ENCODE results near the gene GLIS2. TPM values are rescaled to one million over a fixed set of nuclear protein-coding genes. Genes with fewer than 3 reads are reported as not detected.

Gene GLIS2
- polyA plus RNA-seq, 1 donor, result 11.5 TPM

DNA sequence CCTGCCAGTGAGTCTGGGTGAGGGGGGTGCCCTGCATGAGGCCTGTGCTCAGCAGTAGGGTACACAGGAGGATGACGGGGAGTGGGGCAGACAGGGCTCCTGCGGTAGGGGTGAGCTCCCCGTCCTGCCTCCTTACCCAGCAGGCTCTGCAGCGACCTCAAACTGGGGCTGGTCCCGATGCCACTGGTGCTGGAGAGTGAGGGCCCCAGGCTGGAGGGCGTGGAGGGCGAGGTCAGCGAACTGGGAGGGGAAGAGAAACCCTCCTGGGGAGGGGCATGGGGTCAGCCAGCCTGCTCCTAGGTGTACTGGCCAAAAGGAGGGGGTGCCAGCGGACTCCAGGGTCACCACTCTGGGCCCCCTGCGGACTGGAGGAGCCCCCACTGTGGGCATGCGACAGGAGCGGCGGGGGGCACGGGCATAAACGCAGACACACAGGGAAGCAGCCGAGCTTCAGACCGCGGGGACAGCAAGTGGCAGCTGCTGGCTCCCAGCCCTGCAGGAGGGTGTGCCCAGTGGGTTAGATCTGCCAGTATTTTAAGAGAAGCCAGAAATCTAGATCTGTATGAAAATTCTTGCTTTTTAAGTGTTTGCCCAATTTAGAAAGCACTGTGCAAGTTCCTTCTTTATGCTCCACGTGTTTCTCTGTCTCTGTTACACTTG, 46.7 kb downstream of the GLIS2 start:
- Histone ChIP-seq H3K9me3 (ENCODE audit: control insufficient read depth, low read depth, low read length) (no peaks in the 10 kb centered on the region), H3K27ac (ENCODE audit: low read length) (no peak overlapping the region), H3K4me3 (ENCODE audit: low read length) (no peak overlapping the region), H3K4me1 (ENCODE audit: control insufficient read depth, insufficient read depth, low read length) (no peaks in the 10 kb centered on the region), H3K36me3 (ENCODE audit: control insufficient read depth, insufficient read depth, low read length) (peaks cover 77% of the 10 kb centered on the region), H3K27me3 (ENCODE audit: control insufficient read depth, insufficient read depth, low read length) (no peaks in the 10 kb centered on the region)
- DNase-seq, result no peak
- WGBS (ENCODE audit: insufficient coverage, low lambda C conversion rate), result no CpG with 5 or more reads among the region's 19 CpGs

DNA sequence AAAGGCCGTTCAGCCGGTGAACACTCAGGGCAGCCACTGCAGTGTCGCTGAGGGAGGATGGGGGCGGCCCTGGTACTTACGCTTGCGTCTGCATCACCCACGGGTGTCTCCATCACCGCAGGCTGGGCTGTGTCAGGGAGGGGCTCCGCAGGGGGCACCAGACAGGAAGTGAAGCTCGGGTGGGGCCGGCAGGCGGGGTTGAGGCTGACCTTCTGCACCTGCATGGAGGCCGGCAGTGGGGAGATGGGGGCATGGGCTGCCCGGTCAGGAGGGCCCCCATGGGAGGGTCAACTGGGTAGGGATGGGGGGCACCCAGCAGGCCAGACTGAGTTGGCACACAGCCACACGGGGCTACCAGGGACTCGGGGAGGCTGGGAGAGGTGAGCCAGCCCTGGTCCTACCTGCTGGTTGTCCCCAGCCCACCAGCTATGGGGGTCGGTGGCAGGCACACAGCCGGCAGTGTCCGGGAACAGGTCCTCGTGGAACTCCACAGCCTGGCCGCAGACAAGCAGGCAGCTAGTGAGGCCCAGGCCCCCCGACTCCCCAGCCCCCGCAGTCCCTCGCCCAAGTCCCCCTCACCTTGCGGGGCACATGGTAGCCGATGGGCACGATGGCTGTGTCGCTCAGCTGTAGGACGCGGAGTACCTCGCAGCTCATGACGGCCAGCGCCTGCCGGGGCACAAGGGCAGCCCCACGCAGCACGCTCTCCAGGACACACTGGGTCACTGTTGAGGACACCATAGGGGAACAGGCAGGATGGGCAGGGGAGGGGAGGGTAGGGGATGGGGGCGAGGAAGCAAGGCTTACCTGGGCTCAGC, 48.5 kb downstream of the GLIS2 start:
- Histone ChIP-seq H3K9me3 (ENCODE audit: control insufficient read depth, low read depth, low read length) (no peaks in the 10 kb centered on the region), H3K27ac (ENCODE audit: low read length) (no peak overlapping the region), H3K4me1 (ENCODE audit: control insufficient read depth, insufficient read depth, low read length) (no peaks in the 10 kb centered on the region), H3K4me3 (ENCODE audit: low read length) (no peak overlapping the region), H3K36me3 (ENCODE audit: control insufficient read depth, insufficient read depth, low read length) (peaks cover 60% of the 10 kb centered on the region), H3K27me3 (ENCODE audit: control insufficient read depth, insufficient read depth, low read length) (no peaks in the 10 kb centered on the region)
- no CpG with 5 or more reads among the region's 37 CpGs for WGBS (ENCODE audit: insufficient coverage, low lambda C conversion rate)
- no peak for DNase-seq

DNA sequence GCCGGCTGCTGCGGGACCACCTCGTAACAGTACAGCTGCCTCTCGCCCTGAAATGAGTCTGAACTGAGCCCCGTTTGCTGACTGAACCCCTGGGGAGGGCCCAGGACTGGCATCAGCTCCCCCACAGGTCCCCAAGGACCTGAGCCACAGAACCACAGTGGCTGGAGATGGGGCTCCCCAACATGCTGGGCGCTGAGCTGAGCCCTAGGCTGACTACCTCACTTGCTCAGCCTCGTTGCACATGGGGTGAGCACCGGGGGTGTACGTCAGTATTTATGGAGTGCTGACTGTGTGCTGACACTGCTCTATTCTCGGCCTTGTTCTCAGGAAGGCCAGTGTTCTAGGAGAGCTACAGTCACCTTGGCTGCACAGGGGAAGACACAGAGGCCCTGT, 49.1 kb downstream of the GLIS2 start:
- Histone ChIP-seq H3K36me3 (ENCODE audit: control insufficient read depth, insufficient read depth, low read length) (peaks cover 58% of the 10 kb centered on the region), H3K4me3 (ENCODE audit: low read length) (no peak overlapping the region), H3K27ac (ENCODE audit: low read length) (no peak overlapping the region), H3K4me1 (ENCODE audit: control insufficient read depth, insufficient read depth, low read length) (no peaks in the 10 kb centered on the region), H3K27me3 (ENCODE audit: control insufficient read depth, insufficient read depth, low read length) (no peaks in the 10 kb centered on the region), H3K9me3 (ENCODE audit: control insufficient read depth, low read depth, low read length) (no peaks in the 10 kb centered on the region)
- no CpG with 5 or more reads among the region's 10 CpGs for WGBS (ENCODE audit: insufficient coverage, low lambda C conversion rate)
- no peak for DNase-seq

DNA sequence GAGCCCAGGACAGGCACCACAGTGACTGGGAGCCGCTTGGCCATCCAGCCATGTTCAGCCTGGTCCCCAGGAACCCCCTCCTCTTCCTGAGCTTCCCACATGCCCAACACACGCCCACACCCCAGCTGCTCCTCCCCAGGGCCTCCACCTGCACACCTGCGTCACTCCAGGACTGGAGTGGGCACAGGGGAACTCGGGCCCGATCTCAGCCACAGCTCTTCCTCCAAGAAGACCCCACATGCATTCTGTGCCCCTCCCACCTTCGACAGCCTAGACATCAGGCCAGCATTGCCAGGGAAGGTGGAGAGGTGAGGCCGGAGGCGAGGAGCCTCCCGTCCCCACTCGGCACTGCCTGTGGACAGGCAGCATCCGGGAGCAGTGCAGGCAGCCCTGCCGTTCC, 49.7 kb downstream of the GLIS2 start:
- H3K27ac ChIP-seq (ENCODE audit: low read length), result no peak overlapping the region
- WGBS (ENCODE audit: insufficient coverage, low lambda C conversion rate), result no CpG with 5 or more reads among the region's 12 CpGs
- no peaks in the 10 kb centered on the region for H3K9me3 ChIP-seq (ENCODE audit: control insufficient read depth, low read depth, low read length)
- peaks cover 2% of the 10 kb centered on the region for H3K4me1 ChIP-seq (ENCODE audit: control insufficient read depth, insufficient read depth, low read length)
- H3K4me3 ChIP-seq (ENCODE audit: low read length), result no peak overlapping the region
- no peaks in the 10 kb centered on the region for H3K27me3 ChIP-seq (ENCODE audit: control insufficient read depth, insufficient read depth, low read length)
- peaks cover 54% of the 10 kb centered on the region for H3K36me3 ChIP-seq (ENCODE audit: control insufficient read depth, insufficient read depth, low read length)
- DNase-seq, result no peak

DNA sequence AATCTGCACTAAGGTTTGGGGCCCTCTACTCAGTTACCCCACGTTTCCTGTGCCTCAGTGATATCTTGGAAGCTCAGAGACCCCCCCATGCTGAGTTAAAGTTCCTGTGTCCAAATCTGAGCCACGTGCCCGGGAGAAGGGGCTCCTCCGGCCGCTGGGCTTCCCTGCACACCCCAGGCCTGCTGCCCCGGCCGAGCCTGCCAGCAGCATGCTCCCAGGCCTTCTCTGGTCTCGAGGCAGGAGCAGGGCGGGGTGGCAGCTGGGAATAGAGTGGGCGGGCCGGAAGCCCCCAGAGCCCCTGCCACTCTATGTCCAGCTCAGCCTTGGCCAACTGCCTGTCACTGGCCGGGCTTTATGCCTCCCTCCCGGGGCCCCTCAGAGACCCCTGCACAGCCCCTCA, 50.1 kb downstream of the GLIS2 start:
- no peaks in the 10 kb centered on the region for H3K9me3 ChIP-seq (ENCODE audit: control insufficient read depth, low read depth, low read length)
- peaks cover 50% of the 10 kb centered on the region for H3K36me3 ChIP-seq (ENCODE audit: control insufficient read depth, insufficient read depth, low read length)
- no peak overlapping the region for H3K4me3 ChIP-seq (ENCODE audit: low read length)
- DNase-seq, result no peak
- H3K27ac ChIP-seq (ENCODE audit: low read length), result no peak overlapping the region
- no peaks in the 10 kb centered on the region for H3K27me3 ChIP-seq (ENCODE audit: control insufficient read depth, insufficient read depth, low read length)
- no CpG with 5 or more reads among the region's 13 CpGs for WGBS (ENCODE audit: insufficient coverage, low lambda C conversion rate)
- H3K4me1 ChIP-seq (ENCODE audit: control insufficient read depth, insufficient read depth, low read length), result peaks cover 5% of the 10 kb centered on the region

DNA sequence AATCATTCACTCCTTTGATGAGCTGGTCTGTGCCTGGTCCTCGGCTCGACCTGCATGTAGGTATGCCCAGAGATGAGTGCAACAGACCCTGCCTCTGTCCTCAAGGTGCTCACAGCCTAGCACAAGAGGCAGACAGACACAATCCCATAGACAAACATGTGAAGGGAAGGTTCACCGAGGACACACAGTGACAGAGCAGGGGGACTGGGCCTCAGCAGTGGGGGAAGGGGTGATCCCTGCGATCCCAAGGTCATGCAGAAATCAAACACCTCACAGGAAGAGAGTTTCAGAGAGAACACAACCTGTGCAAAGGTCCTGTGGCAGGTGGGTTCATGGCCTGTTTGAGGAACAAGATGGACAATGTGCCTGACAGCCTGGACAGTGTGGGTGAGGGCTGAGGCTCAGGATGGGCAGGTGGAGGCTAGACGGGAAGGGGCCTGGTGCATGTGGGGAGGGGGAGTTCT, 51.6 kb downstream of the GLIS2 start:
- H3K4me1 ChIP-seq (ENCODE audit: control insufficient read depth, insufficient read depth, low read length), result peaks cover 14% of the 10 kb centered on the region
- no peak overlapping the region for H3K4me3 ChIP-seq (ENCODE audit: low read length)
- no peaks in the 10 kb centered on the region for H3K27me3 ChIP-seq (ENCODE audit: control insufficient read depth, insufficient read depth, low read length)
- no peak for DNase-seq
- H3K27ac ChIP-seq (ENCODE audit: low read length), result no peak overlapping the region
- peaks cover 37% of the 10 kb centered on the region for H3K36me3 ChIP-seq (ENCODE audit: control insufficient read depth, insufficient read depth, low read length)
- 100% methylated on average over 1 of the region's 5 CpGs for WGBS (ENCODE audit: insufficient coverage, low lambda C conversion rate)
- no peaks in the 10 kb centered on the region for H3K9me3 ChIP-seq (ENCODE audit: control insufficient read depth, low read depth, low read length)

DNA sequence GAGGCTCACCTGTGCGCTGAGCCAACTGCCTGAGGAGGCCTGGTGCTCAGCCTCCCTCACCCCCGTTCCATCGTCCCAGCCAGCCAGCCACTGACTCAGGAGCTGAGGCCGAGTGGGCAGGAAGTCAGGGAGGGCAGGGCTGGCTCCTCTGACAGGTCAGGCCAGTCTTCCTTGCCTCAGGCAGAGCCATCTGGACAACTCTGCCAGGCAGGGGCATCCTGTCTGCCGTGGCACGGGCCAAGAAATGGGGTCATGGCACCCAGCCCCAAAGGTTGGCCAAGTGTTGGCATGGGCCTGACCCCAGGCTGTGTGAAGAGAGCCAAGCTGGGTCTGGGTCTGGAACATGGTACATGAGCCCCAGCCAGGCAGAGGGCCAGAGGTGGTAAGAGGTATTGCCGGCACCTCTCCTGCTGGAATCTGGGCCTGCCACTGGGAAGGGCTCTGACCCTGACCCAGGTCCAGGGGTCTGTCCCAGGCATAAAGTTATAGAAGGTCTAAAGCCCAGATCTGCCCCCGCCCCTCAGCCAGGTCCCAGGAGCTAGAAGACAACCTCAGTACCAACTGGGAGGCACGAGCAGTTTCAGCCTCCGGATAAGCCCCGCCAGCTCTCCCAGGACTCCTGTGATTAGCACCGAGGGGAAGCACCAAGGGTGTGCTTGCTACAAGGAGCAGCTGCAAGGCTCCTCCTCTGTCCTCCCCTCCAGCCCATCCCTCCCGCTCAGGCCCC, 53.3 kb downstream of the GLIS2 start:
- Histone ChIP-seq H3K36me3 (ENCODE audit: control insufficient read depth, insufficient read depth, low read length) (peaks cover 25% of the 10 kb centered on the region), H3K4me3 (ENCODE audit: low read length) (no peak overlapping the region), H3K4me1 (ENCODE audit: control insufficient read depth, insufficient read depth, low read length) (peaks cover 28% of the 10 kb centered on the region), H3K27ac (ENCODE audit: low read length) (no peak overlapping the region), H3K27me3 (ENCODE audit: control insufficient read depth, insufficient read depth, low read length) (no peaks in the 10 kb centered on the region), H3K9me3 (ENCODE audit: control insufficient read depth, low read depth, low read length) (no peaks in the 10 kb centered on the region)
- DNase-seq, result no peak
- no CpG with 5 or more reads among the region's 13 CpGs for WGBS (ENCODE audit: insufficient coverage, low lambda C conversion rate)

DNA sequence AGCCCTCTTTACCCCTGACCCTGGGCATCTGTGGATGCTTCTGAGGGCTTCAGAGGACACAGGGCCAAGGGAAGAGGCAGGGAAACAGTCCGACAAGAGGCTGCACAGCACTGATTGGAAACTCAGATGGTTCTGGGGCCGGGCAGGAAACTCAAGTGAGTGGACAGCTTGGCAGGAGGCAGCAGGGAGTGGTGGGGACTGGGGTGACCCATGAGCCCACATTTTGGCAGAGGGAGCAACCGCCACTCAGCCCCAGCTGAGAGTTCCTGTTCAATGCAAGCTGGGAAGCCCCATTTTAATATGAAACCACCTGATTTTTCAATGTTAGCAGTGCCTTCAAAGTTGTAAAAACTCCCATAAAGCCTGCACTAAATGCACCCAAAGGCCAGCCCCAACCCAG, 54.3 kb downstream of the GLIS2 start:
- no peak for DNase-seq
- no peaks in the 10 kb centered on the region for H3K9me3 ChIP-seq (ENCODE audit: control insufficient read depth, low read depth, low read length)
- no peak overlapping the region for H3K4me3 ChIP-seq (ENCODE audit: low read length)
- H3K36me3 ChIP-seq (ENCODE audit: control insufficient read depth, insufficient read depth, low read length), result peaks cover 15% of the 10 kb centered on the region
- 100% methylated on average over 1 of the region's 3 CpGs for WGBS (ENCODE audit: insufficient coverage, low lambda C conversion rate)
- peak overlapping the region; percentile 38 for H3K27ac ChIP-seq (ENCODE audit: low read length)
- H3K4me1 ChIP-seq (ENCODE audit: control insufficient read depth, insufficient read depth, low read length), result peaks cover 35% of the 10 kb centered on the region
- H3K27me3 ChIP-seq (ENCODE audit: control insufficient read depth, insufficient read depth, low read length), result no peaks in the 10 kb centered on the region

DNA sequence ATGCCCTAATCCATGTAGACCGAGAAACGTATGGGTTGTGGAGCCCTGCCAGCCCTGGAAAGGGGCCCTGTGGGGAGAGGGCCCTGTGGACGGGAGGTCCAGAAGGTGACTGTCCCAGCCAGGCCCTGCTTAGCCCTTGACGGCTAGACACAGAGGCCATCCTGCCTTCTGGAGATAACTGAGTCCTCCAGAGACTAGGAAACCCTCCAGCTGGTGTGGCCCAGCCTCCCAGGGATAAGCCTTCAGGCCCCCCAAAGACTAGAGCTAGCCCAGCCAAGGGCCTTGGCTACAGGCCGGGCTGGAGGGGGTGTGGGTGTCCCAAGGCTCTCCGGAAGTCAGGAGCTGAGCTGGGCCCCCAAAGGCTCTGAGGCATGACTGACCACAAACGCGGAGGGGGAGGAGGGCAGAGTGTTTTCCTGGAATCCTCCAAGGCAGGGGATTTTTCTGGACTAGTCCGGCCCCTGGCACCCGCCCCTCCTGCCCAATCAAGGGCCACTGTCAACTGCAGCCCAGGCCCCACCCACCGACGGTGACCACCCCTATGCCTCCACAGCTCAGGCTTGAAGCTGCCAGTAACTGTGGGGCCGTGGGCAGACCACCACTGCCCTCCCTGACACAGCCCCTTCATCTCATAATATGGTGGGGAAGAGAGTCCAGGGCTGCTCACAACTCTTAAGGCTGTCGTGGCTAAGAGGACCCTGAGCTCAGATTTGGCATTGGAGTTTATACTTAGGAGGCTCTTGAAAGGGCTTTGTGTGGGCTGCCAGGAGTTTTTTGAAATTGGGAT, 54.9 kb downstream of the GLIS2 start:
- WGBS (ENCODE audit: insufficient coverage, low lambda C conversion rate), result no CpG with 5 or more reads among the region's 14 CpGs
- Histone ChIP-seq H3K27me3 (ENCODE audit: control insufficient read depth, insufficient read depth, low read length) (no peaks in the 10 kb centered on the region), H3K27ac (ENCODE audit: low read length) (peak overlapping the region; percentile 38), H3K9me3 (ENCODE audit: control insufficient read depth, low read depth, low read length) (no peaks in the 10 kb centered on the region), H3K4me3 (ENCODE audit: low read length) (no peak overlapping the region), H3K4me1 (ENCODE audit: control insufficient read depth, insufficient read depth, low read length) (peaks cover 35% of the 10 kb centered on the region), H3K36me3 (ENCODE audit: control insufficient read depth, insufficient read depth, low read length) (peaks cover 10% of the 10 kb centered on the region)
- peak in 1 of 2 donors; percentile 31 for DNase-seq
